ENCODE measurements around the gene SCAP.
A peak's percentile ranks its signal among the peaks of the same experiment; 100 is the strongest.

The SCAP gene

DNA sequence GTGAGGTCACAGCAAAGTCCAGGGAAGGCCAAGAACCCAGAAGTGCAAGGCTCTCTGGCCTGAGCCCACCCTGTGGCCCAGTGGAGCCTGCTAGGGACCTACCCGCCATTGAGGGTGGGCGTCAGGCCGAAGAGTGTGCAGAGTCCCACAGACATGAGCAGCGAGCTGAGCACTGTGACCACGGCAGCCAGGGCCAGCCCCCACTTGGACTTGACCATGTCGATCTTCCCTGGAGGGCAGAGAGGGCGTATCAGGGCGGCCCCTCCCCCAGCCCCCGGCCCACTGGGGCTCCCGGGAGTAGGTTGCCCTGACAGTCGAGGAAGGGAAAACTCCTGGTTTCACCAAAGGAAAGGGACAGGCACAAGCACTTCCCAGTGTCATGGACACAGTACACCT is 50.4 kb downstream of the SCAP start:
- TF ChIP-seq, protein P1, sequence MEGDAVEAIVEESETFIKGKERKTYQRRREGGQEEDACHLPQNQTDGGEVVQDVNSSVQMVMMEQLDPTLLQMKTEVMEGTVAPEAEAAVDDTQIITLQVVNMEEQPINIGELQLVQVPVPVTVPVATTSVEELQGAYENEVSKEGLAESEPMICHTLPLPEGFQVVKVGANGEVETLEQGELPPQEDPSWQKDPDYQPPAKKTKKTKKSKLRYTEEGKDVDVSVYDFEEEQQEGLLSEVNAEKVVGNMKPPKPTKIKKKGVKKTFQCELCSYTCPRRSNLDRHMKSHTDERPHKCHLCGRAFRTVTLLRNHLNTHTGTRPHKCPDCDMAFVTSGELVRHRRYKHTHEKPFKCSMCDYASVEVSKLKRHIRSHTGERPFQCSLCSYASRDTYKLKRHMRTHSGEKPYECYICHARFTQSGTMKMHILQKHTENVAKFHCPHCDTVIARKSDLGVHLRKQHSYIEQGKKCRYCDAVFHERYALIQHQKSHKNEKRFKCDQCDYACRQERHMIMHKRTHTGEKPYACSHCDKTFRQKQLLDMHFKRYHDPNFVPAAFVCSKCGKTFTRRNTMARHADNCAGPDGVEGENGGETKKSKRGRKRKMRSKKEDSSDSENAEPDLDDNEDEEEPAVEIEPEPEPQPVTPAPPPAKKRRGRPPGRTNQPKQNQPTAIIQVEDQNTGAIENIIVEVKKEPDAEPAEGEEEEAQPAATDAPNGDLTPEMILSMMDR (IDR thresholded peaks at IDR 0.05): no peak

DNA sequence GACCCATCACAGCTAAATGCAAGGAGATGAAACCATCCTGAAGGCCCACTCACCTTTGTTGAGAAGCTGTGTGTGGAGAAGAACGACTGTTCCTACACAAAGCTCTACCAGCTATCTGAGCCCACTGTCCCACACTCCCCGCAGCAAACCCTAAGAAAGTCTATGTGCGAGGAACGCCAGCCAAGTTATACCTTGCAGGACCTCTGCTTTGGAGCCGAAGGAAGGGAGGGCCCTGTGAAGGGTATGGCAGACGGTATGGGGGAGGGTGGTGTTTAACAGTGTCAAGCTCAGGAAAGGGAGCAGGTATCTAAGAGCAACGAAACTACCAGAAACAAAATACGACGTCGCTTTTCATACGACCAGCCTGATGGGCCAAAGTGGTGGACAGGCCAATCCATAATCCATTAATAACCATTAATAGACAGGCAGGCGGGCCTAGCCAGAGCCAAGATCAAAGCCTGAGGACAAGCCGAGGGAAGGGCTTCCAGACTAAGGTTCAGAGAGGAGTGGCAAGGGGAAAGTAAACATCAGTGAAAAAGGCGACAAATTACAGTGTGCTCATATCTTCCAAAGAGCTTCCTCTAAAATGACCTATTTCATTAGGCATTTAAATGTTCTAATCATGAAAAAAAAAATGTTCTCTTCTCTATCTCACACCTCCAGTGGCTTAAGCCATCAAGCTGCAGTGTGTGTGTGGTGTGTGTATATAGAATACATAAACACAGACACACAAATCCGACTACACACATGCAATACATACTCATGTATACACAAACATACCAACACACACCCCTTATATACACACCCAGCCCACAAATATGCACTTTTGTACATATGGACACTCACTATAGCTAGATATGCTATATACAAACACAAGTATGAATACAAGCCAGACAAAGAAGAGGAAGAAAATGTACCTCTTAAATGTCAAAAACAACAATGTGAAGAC is 51.0 kb downstream of the SCAP start:
- TF ChIP-seq, protein P1 (IDR thresholded peaks at IDR 0.05): no peak

DNA sequence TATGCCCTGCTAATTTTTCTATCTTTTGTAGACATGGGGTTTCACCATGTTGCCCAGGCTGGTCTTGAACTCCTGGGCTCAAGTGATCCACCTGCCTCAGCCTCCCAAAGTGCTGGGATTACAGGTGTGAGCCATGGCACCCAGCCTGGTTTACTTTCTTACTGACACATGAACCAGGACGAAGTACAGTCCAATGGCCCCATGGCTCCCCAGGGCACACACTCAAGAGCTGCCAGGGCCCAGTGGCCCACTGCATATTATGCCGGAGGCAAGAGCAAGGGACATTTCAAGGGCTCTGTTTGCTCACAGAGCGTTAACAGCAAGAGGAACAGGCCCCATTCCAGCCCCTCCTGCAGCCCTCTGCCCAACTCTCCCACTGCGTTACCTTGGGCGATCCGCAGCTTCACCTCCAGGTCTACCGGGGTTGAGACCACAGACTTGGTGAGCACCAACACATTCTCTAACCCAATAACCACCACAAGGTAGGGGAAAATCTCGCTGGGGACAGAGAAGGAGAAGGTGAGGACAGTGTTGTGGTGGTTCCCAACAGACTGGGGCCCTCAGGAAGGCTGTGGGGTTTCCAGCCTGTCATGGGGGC is 52.1 kb downstream of the SCAP start:
- TF ChIP-seq, protein P1 (IDR thresholded peaks at IDR 0.05): no peak

GRCh38 chr3:47422743-47423142 is 53.0 kb downstream of the SCAP start:
- TF ChIP-seq, protein P1 (IDR thresholded peaks at IDR 0.05): no peak

DNA sequence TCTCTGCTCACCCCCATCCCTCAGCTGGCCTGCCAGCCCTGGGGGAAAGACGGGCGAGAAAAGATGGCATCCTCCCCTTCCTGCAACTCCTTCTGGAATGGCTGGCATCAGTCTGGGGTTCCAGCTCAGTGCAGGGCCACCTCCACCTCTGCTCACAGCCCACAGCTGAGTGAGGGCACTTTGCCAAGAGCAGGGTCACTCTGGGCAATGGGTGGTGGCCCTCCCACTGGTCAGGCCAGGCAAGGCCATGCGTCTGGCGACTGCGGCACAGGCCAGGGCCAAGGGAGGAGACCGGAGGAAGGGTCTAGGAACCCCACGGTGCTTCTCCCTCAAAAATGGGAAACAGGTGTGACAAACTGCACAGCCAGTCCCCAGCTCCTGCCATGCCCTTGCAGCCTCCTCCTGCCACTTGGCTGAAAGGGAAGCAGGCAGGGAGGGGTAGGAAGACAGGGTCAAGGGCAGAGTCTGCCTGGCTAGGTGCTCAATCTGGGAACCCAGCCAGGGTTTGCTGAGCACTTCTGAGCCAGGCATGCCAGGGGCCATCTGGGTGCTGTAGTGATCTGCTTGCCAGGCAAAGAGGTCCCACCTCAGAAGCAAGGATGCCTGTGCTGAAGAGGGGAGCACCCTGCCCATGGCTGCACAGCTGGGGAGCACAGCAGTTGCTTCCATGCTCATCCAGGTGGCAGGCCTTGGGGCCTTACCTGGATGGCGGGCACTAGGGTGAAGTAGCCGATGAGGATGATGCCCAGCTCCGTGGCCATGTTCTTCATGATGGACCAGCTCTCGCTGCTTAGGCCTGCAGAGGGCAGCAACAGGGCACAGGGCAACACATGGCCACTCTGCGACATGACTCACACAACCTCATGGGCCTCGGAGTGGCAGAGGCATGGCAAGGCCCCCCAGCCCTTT is 53.7 kb downstream of the SCAP start:
- TF ChIP-seq, protein P1 (IDR thresholded peaks at IDR 0.05): peak; percentile 34; the same call in 1 of the 2 replicates

GRCh38 chr3:47420511-47421484 is 54.9 kb downstream of the SCAP start:
- TF ChIP-seq, protein P1 (IDR thresholded peaks at IDR 0.05): peak; percentile 87

All from LNCAP (cell line).